ENCODE measurements around the gene EIPR1. TPM values are rescaled to one million over a fixed set of nuclear protein-coding genes. Genes with fewer than 3 reads are reported as not detected.
"Not testable (repeated sequence)": the region's sequence is repeated elsewhere in the genome, so short reads cannot be mapped to it uniquely, and the experiment has no call there.

The EIPR1 gene
- total and polyA plus RNA-seq, 2 donors from 2014 or later, result 28.2 to 37.8 TPM

- intact Hi-C loops (cut with DNase I), result no loop called here
- Histone ChIP-seq H3K4me1 (ENCODE audit: control insufficient read depth in 2 of 3, insufficient read depth in 2 of 3, low read depth in 1 of 3, low read length in 3 of 3) (peaks cover 0 to 9% (median 0%) of the 10 kb centered on the region in 3 donors), H3K27me3 (ENCODE audit: control insufficient read depth, insufficient read depth, low read length) (no peaks in the 10 kb centered on the region), H3K9me3 (ENCODE audit: control insufficient read depth in 2 of 3, insufficient read depth in 1 of 3, low read length in 3 of 3) (no peaks in the 10 kb centered on the region), H3K36me3 (ENCODE audit: control insufficient read depth in 2 of 3, insufficient read depth in 3 of 3, low read length in 3 of 3) (no peaks in the 10 kb centered on the region), H3K4me3 (ENCODE audit: low read length in 3 of 3) (no peak overlapping the region), H3K9ac (ENCODE audit: low read length in 3 of 3) (no peak overlapping the region), H3K27ac (ENCODE audit: low read depth in 2 of 2, low read length in 2 of 2) (no peak overlapping the region)
- DNase-seq (no peak), FAIRE-seq (no peak)
- TF ChIP-seq CTCF (IDR thresholded peaks at IDR 0.05; ENCODE audit: borderline replicate concordance, extremely low read depth, insufficient read depth), result no peak
These were observed 15.9 kb downstream of the EIPR1 start for GRCh38 chr2:3361518-3362389.

GRCh38 chr2:3357926-3358325 lies 19.7 kb downstream of the EIPR1 start:
- FAIRE-seq, result no peak
- H3K4me1 ChIP-seq (ENCODE audit: control insufficient read depth in 2 of 3, insufficient read depth in 2 of 3, low read depth in 1 of 3, low read length in 3 of 3), result peaks cover 0 to 16% (median 7%) of the 10 kb centered on the region in 3 donors
- H3K36me3 ChIP-seq (ENCODE audit: control insufficient read depth in 2 of 3, insufficient read depth in 3 of 3, low read length in 3 of 3), result peaks cover 0 to 4% (median 0%) of the 10 kb centered on the region in 3 donors
- no peaks in the 10 kb centered on the region for H3K27me3 ChIP-seq (ENCODE audit: control insufficient read depth, insufficient read depth, low read length)
- H3K9ac ChIP-seq (ENCODE audit: low read length in 3 of 3), result no peak overlapping the region
- intact Hi-C loops (cut with DNase I), result no loop called here
- no peak for TF ChIP-seq CTCF (IDR thresholded peaks at IDR 0.05; ENCODE audit: borderline replicate concordance, extremely low read depth, insufficient read depth)
- H3K27ac ChIP-seq (ENCODE audit: low read depth in 2 of 2, low read length in 2 of 2), result no peak overlapping the region
- no peak overlapping the region for H3K4me3 ChIP-seq (ENCODE audit: low read length in 3 of 3)
- H3K9me3 ChIP-seq (ENCODE audit: control insufficient read depth in 2 of 3, insufficient read depth in 1 of 3, low read length in 3 of 3), result no peaks in the 10 kb centered on the region
- no peak for DNase-seq

- H3K9me3 ChIP-seq (ENCODE audit: control insufficient read depth in 2 of 3, insufficient read depth in 1 of 3, low read length in 3 of 3); FAIRE-seq; H3K27me3 ChIP-seq (ENCODE audit: control insufficient read depth, insufficient read depth, low read length); H3K36me3 ChIP-seq (ENCODE audit: control insufficient read depth in 2 of 3, insufficient read depth in 3 of 3, low read length in 3 of 3); H3K9ac ChIP-seq (ENCODE audit: low read length in 3 of 3); DNase-seq; intact Hi-C loops (cut with DNase I); H3K4me3 ChIP-seq (ENCODE audit: low read length in 3 of 3): not testable (repeated sequence)
- peaks cover 0 to 11% (median 7%) of the 10 kb centered on the region in 3 donors for H3K4me1 ChIP-seq (ENCODE audit: control insufficient read depth in 2 of 3, insufficient read depth in 2 of 3, low read depth in 1 of 3, low read length in 3 of 3)
- H3K27ac ChIP-seq (ENCODE audit: low read depth in 2 of 2, low read length in 2 of 2), result peak overlapping the region in 1 of 2 donors; percentile 67
These were observed 20.2 kb downstream of the EIPR1 start for GRCh38 chr2:3357446-3357845.

- DNase-seq (no peak), FAIRE-seq (no peak)
- peaks cover 0 to 4% (median 0%) of the 10 kb centered on the region in 3 donors for H3K36me3 ChIP-seq (ENCODE audit: control insufficient read depth in 2 of 3, insufficient read depth in 3 of 3, low read length in 3 of 3)
- H3K27me3 ChIP-seq (ENCODE audit: control insufficient read depth, insufficient read depth, low read length), result no peaks in the 10 kb centered on the region
- H3K4me3 ChIP-seq (ENCODE audit: low read length in 3 of 3), result peak overlapping the region in 2 of 3 donors; percentile 20 to 42
- no peaks in the 10 kb centered on the region for H3K9me3 ChIP-seq (ENCODE audit: control insufficient read depth in 2 of 3, insufficient read depth in 1 of 3, low read length in 3 of 3)
- no peak overlapping the region for H3K9ac ChIP-seq (ENCODE audit: low read length in 3 of 3)
- H3K4me1 ChIP-seq (ENCODE audit: control insufficient read depth in 2 of 3, insufficient read depth in 2 of 3, low read depth in 1 of 3, low read length in 3 of 3), result peaks cover 0 to 11% (median 7%) of the 10 kb centered on the region in 3 donors
- TF ChIP-seq CTCF (IDR thresholded peaks at IDR 0.05; ENCODE audit: borderline replicate concordance, extremely low read depth, insufficient read depth), result no peak
- intact Hi-C loops (cut with DNase I), result no loop called here
- H3K27ac ChIP-seq (ENCODE audit: low read depth in 2 of 2, low read length in 2 of 2), result peak overlapping the region in 1 of 2 donors; percentile 67
These were observed 20.8 kb downstream of the EIPR1 start for GRCh38 chr2:3356799-3357198.

All from kidney (tissue), 14 donors.